Measurements from ENCODE around the gene RAB25. TPM values are rescaled to one million over a fixed set of nuclear protein-coding genes. Genes with fewer than 3 reads are reported as not detected.
"Not testable (repeated sequence)": the region's sequence is repeated elsewhere in the genome, so short reads cannot be mapped to it uniquely, and the experiment has no call there.

The RAB25 gene
- polyA plus RNA-seq, 3 donors = 48.2 to 62.7 (median 54.4) TPM

GRCh38 chr1:156054500-156055280, 6.3 kb upstream of the RAB25 start, which contains the start of gene LAMTOR2:
Gene LAMTOR2, plus strand, starts transcription at chr1:156054782. Its CDS starts 108 bp downstream, at chr1:156054890.
- DNase-seq (ENCODE audit: low read depth in 3 of 3, low spot score in 2 of 3) = peak; percentile 94 to 98 (median 97)

DNA sequence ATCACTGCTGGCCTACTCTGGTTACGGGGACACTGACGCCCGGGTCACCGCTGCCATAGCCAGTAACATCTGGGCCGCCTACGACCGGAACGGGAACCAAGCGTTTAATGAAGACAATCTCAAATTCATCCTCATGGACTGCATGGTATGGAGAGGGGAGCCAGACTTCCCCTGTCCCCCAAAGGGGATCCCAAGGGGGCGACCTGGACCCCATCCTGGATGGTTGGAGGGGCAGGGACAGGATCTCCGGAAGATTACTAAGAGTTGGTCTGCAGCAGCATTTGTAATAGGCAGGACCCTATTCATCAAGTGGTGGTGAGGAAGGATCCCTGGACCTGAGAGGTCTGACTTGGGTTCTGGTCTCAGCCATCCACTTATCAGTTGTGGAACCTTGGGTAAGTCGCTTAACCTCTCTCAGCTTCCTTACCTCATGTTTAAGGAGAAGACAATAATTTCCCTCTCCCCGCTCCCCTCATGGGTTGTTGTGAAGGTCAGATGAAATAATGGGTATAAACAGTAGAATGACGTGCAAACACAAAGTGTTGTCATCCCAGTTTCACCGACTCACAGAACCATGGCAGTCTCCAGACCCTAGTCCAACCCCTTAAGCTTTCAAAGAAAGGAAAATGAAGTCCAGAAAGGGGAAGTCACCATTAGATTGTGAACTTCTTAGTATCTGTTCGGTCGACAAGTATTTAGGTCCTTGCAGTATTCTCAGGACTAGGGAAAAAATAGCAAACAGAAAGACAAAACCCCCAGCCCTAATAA, 5.5 kb upstream of the RAB25 start:
- DNase-seq (ENCODE audit: low read depth in 3 of 3, low spot score in 2 of 3) = no peak

GRCh38 chr1:156056326-156056849, 4.6 kb upstream of the RAB25 start:
- no peak for DNase-seq (ENCODE audit: low read depth in 3 of 3, low spot score in 2 of 3)

DNA sequence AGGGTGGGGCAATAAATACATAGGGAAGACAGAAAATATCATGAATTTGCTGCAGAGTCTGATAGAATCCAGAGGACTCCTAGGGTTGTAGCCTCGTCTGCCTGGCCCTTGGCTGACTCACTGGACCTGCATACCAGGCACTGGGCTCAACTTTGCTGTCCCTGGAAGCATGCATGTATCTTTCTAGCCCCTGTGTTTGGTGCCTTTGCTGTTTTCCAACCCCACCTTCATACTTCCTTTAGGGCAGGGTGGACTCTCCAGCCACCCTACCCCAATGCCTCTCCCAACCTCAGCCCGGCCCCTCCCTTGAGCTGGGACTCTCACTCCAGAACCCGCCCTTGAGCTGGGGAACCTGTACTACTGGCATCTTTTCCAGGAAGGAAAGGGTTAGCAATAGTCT, 1.2 kb downstream of the RAB25 start:
- no peak for DNase-seq (ENCODE audit: low read depth in 3 of 3, low spot score in 2 of 3)

DNA sequence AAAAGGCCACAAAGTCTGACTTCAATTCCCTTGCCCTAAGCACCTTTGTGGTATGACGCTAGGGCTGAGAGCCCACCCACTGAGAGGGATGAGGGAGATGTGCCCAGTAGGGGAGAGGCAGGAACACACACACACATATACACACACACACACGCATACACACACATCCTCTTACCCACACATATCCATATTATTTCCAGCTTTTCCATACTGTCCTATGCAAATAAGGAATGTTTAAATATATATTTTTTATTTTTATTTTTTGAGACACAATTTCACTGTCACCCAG, 3.0 kb downstream of the RAB25 start:
- no peak for DNase-seq (ENCODE audit: low read depth in 3 of 3, low spot score in 2 of 3)

- no peak for DNase-seq (ENCODE audit: low read depth in 3 of 3, low spot score in 2 of 3)
Measured at GRCh38 chr1:156064615-156065014, 3.7 kb downstream of the RAB25 start.

- no peak for DNase-seq (ENCODE audit: low read depth in 3 of 3, low spot score in 2 of 3)
Measured at GRCh38 chr1:156065212-156065611, 4.3 kb downstream of the RAB25 start.

DNA sequence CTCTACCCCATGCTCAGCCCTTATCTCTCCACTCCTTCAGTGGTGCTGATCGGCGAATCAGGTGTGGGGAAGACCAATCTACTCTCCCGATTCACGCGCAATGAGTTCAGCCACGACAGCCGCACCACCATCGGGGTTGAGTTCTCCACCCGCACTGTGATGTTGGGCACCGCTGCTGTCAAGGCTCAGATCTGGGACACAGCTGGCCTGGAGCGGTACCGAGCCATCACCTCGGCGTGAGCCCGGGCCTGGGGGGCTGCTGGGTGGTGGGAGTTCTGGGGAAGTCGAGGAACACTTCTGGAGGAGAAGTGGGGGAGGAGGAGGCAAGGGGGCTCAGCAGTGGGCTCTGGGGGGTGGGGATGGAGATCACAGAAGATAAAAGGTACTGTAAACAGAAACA, 4.9 kb downstream of the RAB25 start:
- DNase-seq (ENCODE audit: low read depth in 3 of 3, low spot score in 2 of 3) = no peak

DNA sequence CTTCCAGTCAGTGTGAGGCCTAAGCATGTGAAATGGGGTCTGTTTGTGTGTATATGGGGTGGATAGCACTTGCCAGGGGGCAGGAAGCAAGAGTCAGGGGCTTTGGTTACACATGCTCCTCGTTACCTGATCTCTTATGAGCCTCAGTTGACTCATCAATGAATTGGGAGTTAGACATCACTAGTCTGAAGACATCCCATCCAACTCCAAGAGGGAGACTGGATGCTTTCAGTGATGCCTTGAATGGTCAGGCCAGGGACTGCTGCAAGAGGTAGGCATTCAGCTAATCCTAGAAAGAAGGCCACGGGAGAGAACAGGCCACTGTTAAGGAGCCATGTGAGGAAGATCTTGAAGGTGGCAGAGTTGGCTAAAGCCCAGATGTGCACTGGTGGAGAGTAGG, 6.3 kb downstream of the RAB25 start:
- DNase-seq (ENCODE audit: low read depth in 3 of 3, low spot score in 2 of 3) = no peak

- DNase-seq (ENCODE audit: low read depth in 3 of 3, low spot score in 2 of 3) = no peak
Measured at GRCh38 chr1:156069490-156070455, 8.8 kb downstream of the RAB25 start.

DNA sequence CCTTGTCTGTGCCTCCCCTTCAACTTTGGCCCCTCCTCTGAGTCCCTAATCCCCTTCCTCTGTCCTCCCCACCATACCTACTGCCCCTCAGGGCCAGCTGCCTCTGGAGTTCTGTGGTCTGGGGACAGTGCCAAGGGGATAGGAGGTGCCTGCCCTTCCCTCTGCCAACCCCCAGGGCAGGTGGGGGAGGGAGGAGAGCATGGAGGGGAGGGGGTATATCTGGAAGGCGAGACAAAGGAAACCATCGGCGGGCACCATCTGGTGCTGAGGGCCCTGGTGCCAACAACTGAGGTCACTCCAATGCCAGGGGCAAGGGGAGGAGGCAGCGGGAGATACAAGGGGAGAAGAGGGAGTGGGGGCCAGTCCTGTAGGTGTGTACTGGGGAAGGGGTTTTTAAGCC, 9.6 kb downstream of the RAB25 start:
- DNase-seq (ENCODE audit: low read depth in 3 of 3, low spot score in 2 of 3) = no peak

GRCh38 chr1:156071332-156071816, 10.4 kb downstream of the RAB25 start:
- DNase-seq (ENCODE audit: low read depth in 3 of 3, low spot score in 2 of 3) = not testable (repeated sequence)

GRCh38 chr1:156072251-156072650, 11.3 kb downstream of the RAB25 start:
- DNase-seq (ENCODE audit: low read depth in 3 of 3, low spot score in 2 of 3) = no peak

DNA sequence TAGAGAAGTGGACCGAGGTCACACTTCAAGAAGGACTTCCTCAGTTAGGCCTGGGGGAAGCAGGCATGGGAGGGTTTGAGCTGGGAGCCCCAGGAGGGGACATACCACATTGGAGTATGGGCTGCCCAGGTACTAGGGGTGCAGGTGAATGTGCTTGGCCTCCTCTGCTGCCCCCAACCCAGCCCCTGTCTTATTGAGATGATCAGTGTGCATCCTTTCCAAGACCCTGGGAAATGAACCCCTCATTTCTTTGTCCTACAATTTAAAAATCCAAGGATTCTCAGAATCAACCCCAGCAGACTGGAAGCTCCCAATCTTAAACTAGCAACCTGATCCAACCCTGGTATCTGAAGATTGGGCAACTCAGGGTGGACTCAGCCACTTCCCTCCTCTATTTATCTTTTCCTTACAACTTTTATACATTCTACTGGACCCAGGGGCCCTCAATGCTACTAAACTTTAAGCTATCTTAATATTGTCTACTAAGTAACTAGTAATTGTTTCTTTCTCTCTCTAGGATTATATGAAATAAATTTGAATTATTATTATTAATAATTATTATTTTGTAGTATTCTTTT, 12.2 kb downstream of the RAB25 start:
- DNase-seq (ENCODE audit: low read depth in 3 of 3, low spot score in 2 of 3) = no peak

GRCh38 chr1:156073740-156074139, 12.8 kb downstream of the RAB25 start:
- DNase-seq (ENCODE audit: low read depth in 3 of 3, low spot score in 2 of 3) = no peak

DNA sequence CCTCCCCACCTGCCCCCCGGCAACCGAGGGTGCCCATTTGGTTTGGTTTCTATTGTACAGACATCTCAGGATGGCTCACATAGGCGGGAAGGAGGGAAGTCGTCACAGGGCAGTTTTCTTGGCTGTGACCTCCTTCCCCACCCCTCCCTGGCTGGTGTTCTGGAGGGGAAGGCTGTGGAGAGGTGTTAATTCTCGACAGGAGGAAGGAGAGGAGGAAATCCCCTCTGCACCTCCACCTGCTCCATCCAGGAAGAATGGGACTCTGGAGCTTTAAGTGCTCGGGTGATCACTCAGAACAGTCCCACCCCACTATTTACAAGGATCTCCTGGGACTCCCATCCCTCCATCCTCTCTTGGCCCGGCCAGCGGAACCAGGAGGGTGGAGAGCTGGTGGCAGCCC, 13.7 kb downstream of the RAB25 start:
- DNase-seq (ENCODE audit: low read depth in 3 of 3, low spot score in 2 of 3) = no peak

DNA sequence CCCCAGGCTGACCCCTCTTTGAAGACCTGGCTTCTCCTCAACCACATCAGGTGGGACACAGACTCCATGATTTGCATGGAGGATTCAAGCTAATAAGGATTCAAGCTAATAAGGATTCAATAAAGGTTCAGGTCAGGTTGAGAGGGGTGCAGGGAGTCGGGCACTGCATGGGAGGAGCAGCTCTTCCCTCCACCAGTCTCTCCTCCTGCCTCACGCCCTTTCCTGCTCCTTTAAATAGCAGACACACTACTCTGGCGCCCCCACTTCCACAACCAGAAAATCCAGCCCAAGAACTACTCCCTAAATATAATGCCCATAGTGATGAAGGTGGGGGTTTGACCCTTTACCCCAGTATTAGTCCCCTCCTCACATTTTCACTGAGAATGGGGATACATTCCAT, 14.2 kb downstream of the RAB25 start:
- no peak for DNase-seq (ENCODE audit: low read depth in 3 of 3, low spot score in 2 of 3)

GRCh38 chr1:156075775-156076204, 14.8 kb downstream of the RAB25 start:
- no peak for DNase-seq (ENCODE audit: low read depth in 3 of 3, low spot score in 2 of 3)

DNA sequence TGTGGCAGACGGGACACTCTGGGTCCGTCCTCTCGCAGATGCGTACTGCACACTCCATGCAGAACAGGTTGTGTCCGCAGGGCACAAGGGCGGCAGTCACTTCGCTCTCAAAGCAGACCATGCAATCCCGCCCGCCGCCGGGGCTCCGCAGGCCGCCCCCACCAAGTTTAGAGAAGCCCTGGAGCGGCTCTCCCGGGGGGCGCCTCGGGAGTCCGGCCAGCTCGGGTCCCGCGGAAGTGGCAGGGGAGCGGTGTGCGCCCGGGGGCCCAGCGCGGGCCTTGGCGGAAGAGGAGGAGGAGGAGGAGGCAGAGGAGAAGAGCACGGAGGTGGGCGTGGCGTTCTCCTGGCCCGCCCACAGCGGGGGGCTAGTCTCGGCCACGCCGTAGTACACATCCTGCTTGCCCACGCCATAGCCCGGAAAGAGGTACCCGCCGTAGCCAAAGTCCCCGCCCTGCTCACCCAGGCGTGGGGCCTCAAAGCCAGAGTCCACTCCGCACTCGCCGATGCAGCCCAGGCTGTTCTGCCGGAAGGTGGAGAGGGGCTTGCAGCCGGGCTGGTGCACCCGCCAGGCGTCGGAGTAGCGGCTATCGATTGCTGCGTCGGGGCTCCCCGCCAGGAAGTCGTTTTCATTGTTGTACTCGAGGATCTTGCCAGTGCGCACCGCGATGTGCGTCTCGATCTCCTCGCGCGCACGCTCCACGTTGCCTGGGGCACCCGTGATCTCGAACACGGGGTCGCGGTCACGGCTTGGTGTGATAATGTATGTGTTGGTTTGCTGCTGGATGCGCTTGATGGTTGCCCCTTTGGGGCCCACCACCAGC, 15.9 kb downstream of the RAB25 start:
- DNase-seq (ENCODE audit: low read depth in 3 of 3, low spot score in 2 of 3) = no peak

- DNase-seq (ENCODE audit: low read depth in 3 of 3, low spot score in 2 of 3) = no peak
Measured at GRCh38 chr1:156077430-156077760, 16.4 kb downstream of the RAB25 start.
